HG02973 (cell line): Measurements from ENCODE around the gene TRIM15.

Experiments used
- ATAC-seq: cut with Tn5 transposase; IDR thresholded peaks from one replicate; pipeline ENCODE4 v1.9.1; 2021; ENCODE audit warnings: moderate library complexity; ENCODE audit not compliant: unreplicated experiment

TRIM15 gene

GRCh38 chr6:30145818-30146217, 17.5 kb upstream of the TRIM15 start:
- ATAC-seq = no peak

- ATAC-seq = no peak
These were observed 16.2 kb upstream of the TRIM15 start for GRCh38 chr6:30147096-30147495.

GRCh38 chr6:30149234-30149633, 14.1 kb upstream of the TRIM15 start:
- no peak for ATAC-seq

- no peak for ATAC-seq
These were observed 13.3 kb upstream of the TRIM15 start for GRCh38 chr6:30149858-30150550.

- ATAC-seq = no peak
These were observed 12.5 kb upstream of the TRIM15 start for GRCh38 chr6:30150671-30151395.

GRCh38 chr6:30151580-30151979, 11.8 kb upstream of the TRIM15 start:
- no peak for ATAC-seq

DNA sequence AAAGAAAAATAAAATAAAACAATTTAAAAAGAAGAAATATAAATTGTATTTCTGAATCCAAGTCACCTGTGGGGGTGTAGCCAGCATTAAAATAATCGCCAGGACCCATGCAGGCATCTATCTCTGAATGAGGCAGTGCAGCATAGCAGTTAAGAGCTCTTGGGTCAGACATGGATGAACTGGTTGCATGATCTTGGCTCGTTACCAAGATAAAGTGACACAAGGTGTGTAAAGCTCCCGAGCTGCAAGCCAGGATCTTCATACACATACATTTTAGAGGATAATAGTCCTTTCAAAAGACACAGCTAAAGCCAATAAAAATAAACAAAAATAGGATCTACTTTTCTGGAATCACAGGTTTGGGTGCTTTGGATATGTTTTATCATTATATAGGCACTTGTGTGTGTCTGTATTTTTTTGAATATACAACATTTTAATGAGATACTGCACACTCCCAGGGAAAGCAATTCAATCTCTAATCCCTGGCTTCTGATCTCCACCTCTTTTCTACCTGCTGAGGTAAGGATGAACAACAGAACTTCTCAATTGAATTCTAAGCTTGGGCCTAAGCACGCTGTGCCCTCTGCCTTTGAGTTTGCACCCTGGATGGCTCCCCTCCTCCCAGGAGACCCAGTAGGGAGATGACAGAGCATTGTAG, 11.2 kb upstream of the TRIM15 start:
- no peak for ATAC-seq

DNA sequence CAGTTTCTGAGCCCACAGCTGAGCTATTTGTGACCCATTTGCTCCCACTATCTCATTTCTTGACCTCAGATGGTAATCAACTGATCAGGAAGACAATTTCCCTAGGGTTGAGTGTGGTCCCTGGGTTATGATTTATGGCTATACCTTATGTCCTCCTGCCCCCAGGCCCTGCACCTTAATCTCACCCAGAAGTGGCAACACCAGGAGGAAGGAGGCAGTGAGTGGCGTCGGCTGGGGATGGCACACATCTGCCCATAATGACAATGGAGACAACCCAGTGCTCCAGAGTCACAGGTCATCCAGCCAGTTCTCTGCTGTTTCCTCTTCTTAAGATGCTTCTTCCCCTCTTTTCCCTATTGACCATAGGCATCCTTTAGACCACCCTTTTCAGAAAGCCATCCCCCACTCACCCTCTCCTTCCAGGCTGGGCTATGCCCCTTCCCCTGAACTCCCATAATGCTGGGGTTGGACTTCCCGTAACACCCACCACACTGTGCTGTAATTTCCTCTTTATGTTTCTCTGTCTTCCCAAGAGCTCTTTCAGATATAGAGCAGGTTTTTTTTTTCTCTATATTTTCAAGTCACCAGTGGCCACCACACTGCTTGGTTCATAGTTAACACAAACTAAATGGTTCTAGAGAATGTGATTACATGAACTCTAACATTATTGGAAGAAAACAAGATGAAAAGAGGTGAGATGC, 10.3 kb upstream of the TRIM15 start:
- no peak for ATAC-seq

DNA sequence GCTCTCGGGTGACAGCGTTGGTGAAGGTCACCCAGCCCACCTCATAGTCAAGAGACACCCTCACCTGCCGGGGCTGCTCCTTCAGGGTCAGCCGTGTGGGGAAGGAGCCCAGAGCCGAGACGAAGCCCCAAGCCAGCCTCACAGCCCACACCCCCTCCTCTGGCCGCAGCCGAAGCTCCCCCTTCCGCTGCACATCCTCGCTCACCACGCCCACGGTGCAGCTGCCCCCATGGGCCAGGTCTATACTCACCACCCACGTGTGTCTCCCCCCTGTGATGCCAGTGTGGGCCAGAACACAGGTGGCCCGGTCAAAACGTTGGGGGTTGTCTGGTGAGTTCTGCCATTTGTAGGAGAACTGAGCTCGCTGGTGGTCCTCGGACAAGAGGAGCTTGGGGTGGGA, 9.3 kb upstream of the TRIM15 start:
- no peak for ATAC-seq

- no peak for ATAC-seq
These were observed 8.4 kb upstream of the TRIM15 start for GRCh38 chr6:30154709-30155519.

DNA sequence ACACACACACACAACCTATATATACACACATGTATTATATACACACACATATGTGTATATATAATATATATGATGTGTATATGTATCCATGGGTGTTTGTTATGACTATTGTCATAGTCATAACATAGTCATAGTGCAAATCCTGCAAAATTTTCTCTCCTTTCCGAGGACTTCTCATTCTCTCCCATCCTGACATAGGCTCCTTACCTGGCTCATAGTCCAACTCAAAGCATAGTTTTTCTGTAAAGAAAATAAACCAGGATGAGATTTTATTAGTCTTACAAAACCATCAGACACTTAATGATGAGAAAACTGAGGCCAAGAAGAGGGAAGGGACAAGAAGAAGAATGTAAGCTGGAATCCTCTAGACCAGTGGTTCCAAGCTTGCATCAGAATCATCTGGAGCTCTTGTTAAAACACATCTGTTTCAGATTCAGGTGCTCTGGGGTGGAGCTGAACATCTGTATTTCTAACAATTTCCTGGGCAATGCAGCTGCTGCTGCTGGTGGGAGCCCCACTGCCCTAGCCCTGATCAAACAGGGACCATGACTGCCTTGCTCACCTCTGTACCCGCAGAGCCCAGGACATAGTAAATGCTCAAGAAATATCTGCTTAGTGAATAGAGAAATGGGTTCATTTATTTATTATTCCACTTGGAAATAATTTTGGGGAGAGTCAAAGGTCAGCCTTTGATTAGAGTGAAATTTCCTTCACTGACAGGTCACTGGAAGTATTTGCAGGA, 7.7 kb upstream of the TRIM15 start:
- ATAC-seq = no peak

GRCh38 chr6:30156262-30156599, 7.1 kb upstream of the TRIM15 start:
- ATAC-seq = no peak

GRCh38 chr6:30156774-30157173, 6.6 kb upstream of the TRIM15 start:
- no peak for ATAC-seq

- no peak for ATAC-seq
These were observed 5.8 kb upstream of the TRIM15 start for GRCh38 chr6:30157581-30157980.

- ATAC-seq = no peak
These were observed 5.3 kb upstream of the TRIM15 start for GRCh38 chr6:30157999-30158398.

DNA sequence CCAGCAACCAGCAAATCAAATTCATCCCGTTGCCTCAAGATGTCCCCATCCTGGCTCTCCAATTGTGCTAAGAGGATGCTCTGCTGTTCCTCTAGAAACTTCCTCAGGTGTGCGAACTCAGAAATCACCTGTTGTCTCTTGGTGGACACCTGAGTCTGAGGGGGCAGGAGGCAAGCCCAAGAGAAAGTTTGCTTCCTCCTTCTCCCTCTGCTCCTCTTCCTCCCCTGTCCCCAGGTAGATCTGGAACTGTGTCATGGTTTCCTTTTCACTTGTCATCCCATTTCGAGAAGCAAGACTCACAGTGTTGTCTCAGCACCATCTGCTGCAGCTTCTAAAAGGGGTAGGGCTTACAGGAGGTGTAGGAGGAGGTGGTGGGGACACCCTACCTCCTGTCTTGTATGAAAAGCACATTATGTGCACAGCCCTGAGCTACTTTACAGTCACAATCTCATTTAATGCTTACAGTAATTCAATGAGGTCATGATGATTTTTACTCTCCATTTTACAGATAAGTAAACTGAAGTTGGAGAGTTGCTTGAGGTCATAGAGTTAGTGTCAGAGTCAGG, 4.8 kb upstream of the TRIM15 start:
- ATAC-seq = no peak

DNA sequence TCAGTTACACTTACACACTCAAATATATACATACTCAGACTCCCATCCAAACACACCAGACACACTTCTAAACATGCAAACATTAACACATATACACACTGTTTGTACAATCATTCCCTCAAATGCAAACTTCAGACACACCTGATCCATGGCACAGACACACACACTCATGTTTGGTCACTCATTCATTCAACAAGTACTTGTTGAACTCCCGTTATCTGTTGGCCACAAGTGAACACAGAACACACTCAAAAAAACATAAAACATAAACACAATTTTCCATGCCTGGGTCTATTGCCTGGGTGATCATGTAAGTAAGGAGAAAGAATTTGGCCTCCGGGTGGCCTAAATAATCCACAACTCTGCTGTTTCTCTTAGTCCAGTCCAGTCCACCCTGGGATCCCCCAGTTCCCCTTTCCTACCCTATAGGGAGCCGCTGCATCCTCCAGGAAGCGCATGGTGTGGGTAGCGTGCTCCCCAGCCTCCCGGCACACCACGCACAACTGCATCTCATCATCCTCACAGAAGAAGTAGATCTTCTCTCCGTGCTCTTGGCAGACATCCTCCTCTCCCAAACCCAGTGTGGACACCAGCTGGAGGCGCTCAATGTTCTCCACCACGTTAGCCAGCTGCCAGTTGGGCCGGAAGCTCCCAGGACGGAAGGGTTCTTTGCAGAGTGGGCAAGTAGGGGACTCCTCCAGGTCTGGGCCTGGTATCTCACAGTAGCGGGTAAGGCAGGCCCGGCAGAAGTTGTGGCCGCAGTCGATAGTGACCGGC, 3.1 kb upstream of the TRIM15 start:
- ATAC-seq = no peak

DNA sequence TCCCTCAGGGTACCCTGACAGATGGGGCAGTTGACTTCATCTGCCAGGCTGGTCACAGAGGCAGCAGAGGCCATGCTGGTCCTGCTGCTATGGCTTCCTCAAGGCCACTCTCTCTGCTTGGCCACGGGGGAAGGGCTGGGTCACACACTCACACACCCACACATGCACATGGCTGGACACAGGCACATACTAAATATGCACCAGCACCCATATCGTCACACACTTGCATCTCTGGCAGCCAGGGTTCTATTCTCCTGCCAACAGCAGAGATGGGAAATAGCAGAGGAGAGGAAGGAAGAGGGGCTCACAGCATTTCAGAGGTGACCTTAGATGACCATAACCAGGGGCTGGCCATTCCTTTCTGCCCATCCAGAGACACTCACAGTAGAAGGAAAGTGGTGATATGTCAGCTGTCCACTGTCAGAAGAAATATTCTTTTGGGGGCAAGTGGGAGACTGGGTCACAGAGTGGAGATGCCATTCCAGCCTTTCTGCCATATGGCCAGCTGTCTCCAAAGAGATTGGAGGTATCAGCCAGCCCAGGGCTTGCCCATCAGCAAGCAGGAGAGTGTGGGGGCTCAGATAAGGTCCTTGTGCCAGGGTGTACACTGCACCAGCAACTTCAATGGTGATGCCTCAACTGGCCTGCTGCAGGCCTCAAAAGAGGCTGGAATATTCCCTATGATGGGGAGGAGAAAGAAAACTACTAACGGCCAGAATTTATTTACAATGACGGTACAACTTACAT, 2.4 kb upstream of the TRIM15 start, which contains the start of gene TRIM10:
TRIM10 (minus strand) TSS at position 427 of the 747 bp plus-strand sequence; CDS start at position 74, 353 bp downstream.
- no peak for ATAC-seq
